ENCODE data around the gene DNAJB1.
"Not testable (repeated sequence)": the region's sequence is repeated elsewhere in the genome, so short reads cannot be mapped to it uniquely, and the experiment has no call there.

Gene DNAJB1

DNA sequence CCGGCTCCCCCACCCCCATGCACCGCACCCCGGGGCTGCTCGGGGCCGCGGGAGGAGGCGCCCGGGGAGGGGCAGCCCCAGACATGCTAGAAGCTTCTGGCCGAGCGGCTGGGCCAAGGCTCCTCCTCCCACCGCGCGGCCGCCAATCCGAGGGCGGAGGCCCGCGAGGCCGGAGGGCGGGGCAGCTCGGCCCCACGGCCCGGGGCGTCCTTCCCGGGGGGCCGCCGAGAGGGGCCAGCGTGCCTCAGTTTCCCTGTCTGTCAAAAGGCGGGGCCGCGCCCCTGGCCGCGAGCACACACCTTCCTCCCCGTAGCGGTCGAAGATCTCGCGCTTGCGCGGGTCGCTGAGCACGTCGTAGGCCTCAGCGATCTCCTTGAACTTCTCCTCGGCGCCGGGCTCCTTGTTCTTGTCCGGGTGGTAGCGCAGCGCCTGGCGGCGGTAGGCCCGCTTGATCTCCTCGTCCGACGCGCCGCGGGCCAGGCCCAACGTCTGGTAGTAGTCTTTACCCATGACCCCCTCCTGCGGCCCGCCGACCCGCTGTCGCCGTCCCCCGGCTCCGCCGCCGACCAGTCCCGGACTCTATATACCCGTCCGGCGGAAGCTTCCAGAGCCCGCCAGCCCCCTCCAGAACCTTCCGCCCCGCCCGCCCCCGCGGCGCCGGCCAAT is at the start of gene DNAJB1:
Gene DNAJB1, minus strand, starts transcription at position 558 of the 666 bp plus-strand sequence. Its CDS starts 48 bp downstream, at position 510.
- DNase-seq = peak; percentile 59

DNA sequence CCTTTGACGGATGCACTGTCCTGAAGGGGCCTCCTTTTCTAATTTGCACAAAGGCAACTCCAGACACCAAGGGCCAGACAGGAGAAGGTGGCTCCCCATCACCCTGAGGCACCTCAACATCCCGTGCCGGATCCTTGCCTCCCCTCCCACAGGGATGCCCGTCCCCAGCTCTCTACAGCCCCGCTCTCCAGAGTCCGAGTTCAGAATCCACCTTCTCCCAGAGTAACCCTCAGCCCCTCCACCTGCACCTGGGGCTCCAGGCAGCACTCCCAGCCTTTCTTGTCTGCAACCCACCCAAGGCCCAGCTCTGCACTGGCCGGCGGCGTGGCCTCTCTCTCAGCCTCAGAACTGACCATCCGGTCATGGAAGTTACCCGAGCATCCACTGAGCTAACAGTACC is 48.9 kb upstream of the DNAJB1 start:
- no peak for DNase-seq

DNA sequence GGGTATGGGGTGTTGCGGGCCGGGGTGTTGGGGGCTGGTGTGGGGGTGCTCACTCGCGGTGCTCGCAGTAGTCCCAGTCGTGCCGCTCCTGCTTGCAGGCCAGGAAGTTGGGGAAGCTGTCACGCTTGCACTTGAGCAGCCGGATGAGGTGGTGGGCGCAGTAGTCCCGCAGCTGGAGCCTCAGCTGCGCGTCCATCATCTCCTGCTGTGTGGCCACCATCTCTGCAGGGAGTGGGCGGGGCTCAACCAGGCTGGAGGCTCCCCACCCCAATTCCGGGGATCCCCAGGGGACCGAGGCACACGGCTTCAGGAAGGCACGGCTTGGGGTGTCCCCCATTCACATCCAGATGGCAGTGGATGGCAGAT is 48.5 kb upstream of the DNAJB1 start:
- no peak for DNase-seq

DNA sequence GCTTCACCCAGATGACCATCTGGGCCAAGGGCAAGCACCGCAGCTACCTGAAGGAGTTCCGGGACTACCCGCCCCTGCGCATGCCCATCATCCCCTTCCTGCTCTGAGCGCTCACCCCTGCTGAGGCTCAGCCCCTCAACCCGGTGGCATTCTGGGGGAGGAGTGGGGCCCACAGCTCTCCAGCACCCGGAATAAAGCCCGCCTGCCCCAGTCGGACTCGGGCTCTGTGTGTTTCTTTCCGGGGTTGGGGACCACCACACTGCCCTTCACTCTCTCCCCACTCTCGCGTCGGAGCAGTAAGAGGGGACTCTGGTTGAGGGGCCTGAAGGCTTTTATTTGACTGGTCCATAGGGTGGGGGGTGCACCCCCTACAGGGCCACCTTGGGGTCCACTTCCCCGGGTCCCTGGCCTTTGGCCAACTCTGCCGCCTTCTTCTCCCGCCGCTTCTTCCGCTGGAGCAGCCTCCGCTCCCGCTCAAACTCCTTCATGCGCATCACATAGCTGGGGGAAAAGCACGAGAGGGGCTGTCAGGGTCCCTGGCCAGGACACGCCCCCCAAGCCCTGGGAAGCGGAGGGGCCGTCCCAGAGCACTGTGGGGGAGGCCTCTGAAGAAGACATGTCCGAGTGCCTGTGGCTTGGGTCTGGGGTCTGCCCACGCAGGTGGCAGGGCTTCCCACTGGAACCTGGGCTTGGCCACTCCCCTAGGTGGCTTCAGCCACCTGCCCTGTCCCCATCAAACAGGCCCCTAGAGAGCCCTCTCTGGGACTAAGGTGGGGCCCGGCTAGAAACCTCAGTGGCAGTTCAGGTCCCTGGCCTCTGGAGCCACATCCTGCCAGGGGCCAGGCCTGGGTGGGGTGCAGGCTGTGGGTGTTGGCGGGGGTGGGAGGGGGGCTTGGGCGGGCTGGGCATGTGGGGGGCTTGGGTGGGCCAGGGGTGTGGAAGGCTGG is 47.8 kb upstream of the DNAJB1 start:
- no peak for DNase-seq

DNA sequence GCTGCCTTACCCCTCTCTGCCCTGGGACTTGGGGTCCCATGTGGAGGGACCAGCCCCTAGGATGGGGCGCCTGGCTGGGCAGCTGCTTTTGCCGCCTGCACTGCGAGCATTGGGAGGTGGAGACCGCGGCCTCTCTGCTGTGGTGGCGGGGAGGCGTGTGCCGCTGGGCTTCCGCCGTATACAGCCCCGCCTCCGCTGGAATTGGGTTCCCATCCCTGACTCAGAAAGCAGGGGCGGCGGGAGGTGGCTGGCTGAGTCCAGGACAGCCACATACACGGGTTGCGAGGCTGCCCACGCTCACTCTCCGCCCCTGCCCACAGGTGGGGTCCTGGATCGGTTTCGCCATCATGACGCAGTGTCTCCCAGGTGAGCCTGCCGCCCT is 47.1 kb upstream of the DNAJB1 start:
- DNase-seq = no peak

DNA sequence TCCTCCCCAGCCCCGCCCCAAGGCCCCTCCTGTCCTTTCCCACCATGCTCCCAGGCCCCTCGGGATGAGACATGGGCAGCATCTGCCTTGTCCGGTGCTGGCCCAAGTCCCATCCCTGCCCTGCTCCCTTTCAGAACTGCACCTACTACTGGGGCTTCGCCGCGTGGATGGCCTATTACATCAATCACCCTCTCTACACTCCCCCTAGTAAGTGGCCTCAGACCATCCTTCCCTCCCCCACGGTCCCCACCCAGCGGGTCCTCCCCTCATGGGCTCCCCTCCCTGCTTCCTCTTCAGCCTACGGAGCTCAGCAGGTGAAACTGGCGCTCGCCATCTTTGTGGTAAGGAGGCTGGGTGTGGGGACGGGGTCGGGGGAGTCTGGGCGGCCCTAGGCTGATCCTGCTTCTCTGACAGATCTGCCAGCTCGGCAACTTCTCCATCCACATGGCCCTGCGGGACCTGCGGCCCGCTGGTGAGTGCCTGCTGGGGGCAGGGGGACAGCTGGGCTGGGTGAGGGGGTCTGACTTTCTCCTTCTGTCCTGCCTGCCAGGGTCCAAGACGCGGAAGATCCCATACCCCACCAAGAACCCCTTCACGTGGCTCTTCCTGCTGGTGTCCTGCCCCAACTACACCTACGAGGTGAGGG is 46.6 kb upstream of the DNAJB1 start:
- not testable (repeated sequence) for DNase-seq

DNA sequence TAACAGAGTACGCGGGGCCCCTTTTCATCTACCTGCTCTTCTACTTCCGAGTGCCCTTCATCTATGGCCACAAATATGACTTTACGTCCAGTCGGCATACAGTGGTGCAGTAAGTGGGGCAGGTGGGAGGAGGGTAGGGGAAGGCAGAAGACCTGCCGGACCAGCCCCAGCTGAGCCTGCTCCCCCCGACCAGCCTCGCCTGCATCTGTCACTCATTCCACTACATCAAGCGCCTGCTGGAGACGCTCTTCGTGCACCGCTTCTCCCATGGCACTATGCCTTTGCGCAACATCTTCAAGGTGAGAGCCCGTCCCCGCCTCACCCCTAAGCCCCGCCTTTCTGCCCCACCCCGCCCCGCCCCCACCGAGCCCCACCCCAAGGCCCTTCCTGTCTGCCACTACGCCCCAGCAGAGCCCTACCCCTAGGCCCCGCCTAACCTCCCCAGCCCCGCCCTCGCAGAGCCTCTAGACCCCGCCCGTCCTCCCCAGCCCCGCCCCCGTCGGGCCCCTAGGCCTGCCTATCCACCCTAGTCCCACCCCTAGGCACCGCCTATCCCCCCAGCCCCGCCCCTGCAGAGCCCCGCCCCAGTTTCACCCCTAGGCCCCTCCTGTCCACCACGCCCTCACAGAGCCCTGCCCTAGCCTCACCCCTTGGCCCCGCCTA is 45.9 kb upstream of the DNAJB1 start:
- no peak for DNase-seq

DNA sequence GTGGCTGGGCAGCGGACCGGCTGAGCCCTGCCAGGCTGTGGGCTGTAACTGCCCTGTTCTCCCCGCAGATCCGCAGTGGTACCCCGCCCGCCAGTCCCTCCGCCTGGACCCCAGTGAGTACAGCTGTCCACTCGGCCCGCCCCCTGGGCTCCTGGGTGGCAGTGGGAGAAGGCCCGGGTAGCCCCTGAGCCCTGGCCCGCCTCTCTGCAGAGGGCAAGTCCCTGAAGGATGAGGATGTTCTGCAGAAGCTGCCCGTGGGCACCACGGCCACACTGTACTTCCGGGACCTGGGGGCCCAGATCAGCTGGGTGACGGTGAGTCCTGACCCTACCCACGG is 45.4 kb upstream of the DNAJB1 start:
- DNase-seq = no peak

DNA sequence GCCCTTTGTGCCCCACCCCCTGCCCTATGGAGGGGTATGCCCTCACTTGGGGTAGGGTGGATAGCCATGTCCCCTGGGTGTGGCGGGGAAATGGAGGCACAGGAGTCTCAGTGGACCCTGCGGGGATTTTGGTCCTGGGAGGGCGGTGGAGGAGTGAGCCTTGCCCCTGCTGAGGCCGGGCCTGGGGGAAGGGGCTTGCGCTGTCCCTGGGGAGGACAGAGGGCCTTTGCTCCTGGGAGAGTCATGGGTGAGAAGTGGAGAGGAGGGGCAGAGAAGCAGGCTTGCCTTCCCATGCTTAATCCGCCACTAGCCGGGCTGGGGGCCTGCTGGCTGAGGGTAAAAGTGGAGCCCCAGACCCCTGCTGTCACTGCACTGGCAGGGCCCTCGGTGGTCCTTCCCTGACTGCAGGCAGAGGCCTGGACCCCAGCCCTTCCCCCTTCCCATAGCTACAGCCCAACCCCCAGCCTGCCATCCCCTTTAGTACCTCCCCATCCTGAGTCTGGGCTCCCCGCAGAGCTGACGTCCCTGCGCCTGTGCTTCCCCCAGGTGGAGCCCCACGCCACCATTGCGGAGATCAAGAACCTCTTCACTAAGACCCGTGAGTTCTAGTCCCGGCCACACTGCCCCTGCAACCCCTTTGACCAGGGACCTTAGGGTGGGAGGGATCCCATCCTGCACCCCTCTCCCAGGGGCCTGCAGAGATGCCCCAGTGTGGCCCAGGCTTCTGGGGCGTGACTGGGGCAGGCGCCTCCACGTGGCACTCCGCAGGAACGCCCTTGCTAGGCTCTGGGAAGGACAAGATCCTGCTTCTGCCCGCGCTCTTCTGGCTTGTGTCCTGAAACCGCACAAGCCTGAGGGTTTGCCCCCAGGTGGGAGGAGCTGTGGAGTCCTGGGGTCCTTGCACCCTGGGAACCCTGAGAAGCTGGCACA is 44.7 kb upstream of the DNAJB1 start:
- no peak for DNase-seq

DNA sequence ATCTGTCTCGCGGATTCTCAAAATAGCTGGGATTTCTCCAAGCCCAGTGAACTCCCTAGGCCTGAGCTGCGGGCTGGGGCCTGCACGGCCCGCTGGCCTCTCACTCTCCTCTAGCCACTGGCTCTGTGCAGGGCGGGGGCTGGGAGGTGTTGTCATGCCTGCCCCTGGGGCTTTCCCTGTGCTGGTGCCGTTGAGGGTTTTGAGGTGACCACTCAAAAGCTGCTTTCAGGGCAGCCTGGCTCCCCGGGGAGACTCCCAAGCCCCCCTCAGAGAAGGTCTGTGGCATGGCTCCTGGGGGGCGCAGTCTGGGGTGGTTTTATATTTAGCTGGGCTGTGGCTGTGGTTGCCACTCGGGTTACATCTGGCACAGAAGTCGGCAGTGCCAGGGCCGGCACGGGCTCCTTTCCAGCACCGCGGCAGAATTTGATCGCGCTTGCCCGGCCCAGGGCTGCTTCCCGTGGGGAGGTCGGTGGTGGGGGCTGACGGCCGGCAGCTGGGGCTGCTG is 43.7 kb upstream of the DNAJB1 start:
- no peak for DNase-seq

DNA sequence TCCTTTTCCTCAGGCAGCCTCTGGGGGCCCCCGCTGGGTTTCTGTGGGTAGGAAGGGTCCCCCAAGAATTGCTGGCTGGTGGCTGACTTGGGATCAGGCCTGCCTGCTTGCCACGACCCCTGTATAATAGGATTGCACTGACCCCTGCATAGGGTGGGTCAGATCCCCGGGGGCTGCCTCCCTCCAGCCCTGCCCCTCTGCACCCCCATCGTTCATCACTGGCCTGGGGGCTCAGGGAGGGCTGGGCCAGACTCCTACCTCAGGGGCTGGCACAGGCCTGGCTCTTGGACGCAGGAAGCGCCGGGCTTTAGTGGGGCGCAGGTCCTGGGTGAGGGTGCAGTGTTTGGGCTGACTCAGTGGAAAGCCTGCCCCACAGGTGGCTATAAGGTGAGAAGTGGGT is 43.1 kb upstream of the DNAJB1 start:
- DNase-seq = no peak

DNA sequence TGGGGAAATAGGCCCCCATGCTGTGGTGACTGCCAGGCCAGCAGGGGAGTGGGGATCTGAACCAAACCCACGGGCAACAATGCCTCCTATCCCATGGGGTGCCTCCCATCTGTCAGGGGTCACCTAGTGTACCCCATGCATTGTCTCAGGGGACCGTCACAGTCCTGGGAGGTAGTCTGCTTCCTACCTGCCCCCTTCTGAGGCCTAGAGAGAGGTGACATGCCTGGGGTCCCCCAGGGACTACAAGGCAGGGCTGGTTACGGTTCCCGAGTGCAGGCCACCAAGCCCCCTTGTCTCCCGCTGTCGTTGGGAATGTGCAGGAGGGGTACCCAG is 42.5 kb upstream of the DNAJB1 start:
- no peak for DNase-seq

DNA sequence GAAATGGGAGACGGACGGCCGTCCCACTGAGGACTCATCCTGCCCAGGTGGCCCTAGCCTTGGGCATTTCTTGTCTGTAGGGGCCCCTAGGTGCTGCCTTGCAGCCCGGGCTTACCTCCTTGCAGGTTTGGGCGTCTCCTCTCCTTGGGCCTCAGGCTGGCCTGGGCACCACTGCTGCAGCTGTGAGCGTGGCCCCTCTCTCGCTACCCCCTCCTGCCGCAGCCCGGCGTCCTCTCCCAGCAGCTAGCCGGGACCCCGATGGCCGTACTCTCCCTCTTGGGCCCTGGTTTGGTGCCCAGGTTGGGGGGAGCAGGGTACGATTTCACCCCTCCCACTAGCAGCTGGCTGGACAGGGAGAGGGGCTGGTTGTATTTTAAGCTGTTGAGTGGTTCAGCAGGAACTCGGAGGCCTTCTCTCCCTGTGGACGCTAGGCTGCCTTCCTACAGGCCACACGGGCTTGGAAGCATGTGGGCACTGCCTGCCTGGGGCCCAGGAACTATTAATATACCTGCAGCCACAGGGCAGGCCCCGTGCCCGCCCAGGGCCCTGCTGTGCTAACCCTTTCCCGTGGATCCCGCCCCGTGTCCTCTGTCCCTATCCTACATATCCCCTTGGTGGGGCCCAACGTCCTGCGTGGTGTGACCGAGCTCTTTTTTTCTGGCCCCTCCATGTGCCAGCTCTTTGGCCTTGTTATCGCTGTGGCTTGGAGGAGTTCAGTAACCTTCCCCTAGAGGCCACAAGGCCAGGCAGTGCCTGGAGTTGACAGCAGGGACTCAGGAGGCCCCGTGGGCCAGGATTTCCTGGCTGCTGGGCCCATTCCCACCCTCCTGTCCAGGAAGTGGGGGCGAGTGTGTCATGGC is 41.9 kb upstream of the DNAJB1 start:
- DNase-seq = no peak

DNA sequence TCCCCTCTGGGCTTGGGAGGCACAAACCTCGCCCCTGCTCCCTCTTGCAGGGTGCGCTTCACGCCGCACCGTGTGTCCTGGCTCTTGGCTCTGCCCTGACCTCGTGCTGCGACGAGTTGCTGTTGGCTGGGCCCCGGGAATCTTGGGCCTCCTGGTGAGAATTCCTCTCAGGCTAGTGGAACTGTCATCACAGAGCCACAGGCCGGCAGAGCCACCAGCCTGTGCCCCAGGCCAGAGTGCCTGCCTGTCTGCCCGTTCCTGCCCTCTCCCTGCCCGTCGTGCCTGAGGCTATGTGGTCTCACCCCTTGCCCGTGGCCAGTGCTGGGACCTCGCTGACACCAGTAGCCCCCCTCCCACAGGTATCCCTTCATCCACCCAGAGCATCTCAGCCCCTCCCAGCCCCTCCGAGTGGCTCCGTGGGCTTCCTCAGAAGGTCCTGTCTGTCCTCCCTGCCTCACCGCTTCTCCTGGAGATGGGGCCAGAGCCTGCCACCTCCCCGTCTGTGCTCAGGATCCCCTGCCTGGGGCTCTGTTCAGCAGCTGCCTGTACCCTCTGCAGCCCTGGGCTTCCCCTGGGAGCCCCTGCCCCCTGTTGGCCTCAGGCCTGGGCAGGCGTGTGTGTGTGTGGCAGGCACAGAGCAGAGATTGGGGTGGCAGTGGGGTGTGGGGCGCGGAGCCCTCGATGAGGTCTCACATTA is 40.3 kb upstream of the DNAJB1 start:
- DNase-seq = no peak

DNA sequence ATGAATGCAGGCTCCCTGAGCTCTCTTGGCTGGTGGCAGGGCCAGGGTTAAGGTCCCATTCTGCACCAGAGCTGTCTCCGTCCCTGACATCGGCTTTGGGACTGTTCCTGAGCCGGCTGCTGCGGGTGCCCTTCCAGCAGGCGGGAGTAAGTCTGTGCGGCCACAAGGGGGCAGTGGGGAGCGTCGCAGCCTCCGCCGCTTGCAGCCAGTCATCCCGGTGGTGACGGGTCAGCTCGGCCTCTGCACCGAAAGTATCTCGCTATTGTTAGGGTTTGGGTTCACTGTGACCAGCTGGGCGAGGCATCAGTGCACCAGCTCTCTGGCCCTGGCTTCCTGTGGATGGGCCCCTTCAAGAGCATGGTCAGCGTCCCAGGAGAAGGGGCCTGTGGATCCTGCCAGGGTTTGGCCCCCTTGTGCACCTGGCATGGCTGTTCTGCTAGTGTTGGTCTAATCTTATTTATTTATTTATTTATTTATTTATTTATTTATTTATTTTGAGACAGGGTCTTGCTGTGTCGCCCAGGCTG is 38.5 kb upstream of the DNAJB1 start:
- peak; percentile 8 for DNase-seq

DNA sequence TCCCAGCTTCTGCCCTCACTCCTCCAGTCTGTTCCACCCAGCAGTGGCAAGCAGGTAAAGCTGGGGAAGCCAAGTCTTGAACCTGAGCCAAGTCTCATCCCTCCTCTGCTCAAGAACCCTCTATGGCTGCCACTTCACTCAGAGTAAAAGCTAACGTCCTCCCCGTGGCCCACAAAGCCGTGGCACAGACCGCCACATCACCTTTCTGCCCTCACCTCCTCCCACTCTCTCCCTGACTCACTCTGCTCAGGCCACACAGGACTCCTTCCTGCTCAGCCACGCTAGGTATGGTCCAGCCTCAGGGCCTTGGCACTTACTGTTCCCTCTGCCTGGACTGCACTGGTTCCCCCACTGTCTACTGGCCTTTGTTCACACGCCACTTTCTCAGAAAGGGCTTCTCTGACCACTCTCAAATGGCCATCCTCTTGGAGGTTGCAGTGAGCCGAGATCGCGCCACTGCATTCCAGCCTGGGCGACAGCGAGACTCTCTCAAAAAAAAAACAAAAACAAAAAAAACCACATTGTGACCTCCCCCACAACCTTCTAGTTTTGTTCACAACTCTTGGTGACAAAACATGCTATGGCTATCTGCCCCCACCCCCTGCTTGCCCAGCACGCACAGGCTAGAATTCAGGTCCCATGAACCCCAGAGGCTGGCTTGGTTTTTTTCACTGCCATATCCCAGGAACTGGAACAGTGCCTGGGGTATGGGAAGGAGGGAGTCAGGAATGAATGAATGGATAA is 37.9 kb upstream of the DNAJB1 start:
- DNase-seq = no peak

DNA sequence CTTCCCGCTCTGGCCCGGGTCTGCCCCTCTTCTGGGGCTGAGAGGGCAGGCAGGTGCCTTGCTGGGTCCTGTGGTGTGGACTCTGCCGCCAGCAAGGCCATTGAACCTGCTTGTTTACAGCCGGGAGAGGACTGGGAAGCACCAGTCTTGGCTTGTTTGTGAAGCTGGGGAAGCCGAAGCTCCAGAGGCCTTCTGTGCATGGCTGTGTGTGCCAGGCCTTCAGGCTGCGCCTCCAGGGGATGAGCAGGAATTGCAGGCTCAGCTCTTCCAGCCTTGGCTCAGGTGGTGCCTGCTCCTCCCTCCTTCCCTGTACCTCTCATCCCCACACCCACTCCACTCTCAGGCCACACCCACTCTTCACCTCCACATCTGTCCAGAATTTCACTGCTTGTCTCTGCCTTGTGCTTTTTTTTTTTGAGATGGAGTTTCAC is 36.2 kb upstream of the DNAJB1 start:
- DNase-seq = peak; percentile 32

DNA sequence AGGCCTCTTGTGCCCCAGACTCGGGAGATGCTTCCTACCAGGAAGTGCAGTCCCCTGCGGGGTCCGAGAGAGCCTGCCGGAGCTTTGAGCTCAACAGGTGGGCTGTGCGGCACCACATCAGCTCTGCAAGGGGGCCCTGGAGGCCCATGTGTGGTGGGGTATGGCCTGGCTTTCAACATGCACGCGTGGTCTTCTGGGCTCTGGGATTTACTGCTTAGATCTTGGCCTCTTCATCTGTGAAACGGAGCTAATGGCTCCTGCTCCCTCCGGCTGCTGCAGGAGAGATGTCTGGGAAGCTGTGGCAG is 35.7 kb upstream of the DNAJB1 start:
- no peak for DNase-seq

DNA sequence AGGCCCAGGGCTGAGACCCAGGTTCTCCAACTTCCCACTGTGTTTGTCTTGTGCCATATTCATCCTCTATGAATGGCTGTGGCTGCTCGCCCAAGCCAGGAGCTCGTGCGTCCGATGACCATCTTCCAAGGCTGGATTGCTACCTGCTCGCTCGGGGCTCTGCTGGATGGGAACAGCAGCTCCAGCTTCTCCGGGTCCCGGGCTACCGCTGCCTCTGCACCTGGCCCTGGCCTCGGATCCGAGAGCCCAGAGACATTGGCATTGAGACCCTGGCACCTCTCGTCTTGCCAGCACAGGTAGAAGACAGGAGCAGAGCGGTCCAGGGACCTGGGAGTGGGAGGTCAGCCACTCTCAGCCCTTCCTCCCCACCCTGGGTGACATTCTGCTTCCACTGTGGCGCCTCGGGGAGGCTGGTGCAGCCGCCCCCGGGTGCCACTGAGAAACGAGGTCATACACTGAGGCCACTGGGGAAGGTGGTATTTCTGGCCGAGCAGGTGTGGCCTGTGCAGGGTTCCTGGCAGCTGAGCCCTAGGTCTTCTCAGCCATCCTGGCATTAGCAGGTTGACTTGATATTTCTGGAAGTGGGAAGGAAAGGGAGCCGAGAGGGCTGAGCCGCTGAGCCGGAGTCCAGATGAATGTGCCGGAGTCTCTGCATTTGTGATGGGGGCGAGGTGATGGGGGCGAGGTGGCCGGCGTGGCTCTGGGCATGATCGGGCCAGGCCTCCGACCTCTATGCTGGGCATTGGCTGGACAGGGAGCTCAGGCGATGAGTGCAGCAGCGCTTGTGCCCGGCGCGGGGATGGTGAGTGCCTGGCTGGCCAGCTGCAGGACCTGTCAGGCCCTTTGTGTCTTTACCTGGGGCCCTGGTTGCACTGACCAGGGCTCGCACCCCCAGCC is 35.1 kb upstream of the DNAJB1 start:
- DNase-seq = no peak
